Common myeloid progenitor, CD34-positive (primary cell): ENCODE results near the gene ACADSB.

Experiments
- CTCF ChIA-PET: fragments of 350-600 bp; sonication (Branson Sonifier 250); formaldehyde crosslinking; loops from one replicate; lab custom pipeline; 2021; ENCODE audit warnings: antibody characterized with exemption; lab: Charles Lee
- POLR2A ChIA-PET: fragments of 350-600 bp; sonication (Branson Sonifier 250); formaldehyde crosslinking; loops from one replicate; lab custom pipeline; 2021; ENCODE audit warnings: antibody characterized with exemption; lab: Charles Lee
- DNase-seq, 3 donors: peaks; one replicate each; pipeline versions ENCODE4 v3.0.0 to v3.0.0-alpha.2; 2013
- H3K27ac ChIP-seq, 2 experiments: 1 replicate in 1 of 2; 2 replicates in 1 of 2; pipeline ENCODE4 v1.7.0; 2013; ENCODE audit warnings: inconsistent platforms in 2 of 2, low read length in 2 of 2, mild to moderate bottlenecking in 2 of 2, low read depth in 1 of 2, moderate library complexity in 1 of 2; ENCODE audit not compliant: severe bottlenecking in 2 of 2, insufficient read depth in 1 of 2, poor library complexity in 1 of 2
- H3K27me3 ChIP-seq, 5 experiments: replicated peaks in 2 of 5; 1 replicate in 3 of 5; 2 replicates in 2 of 5; pipeline versions ENCODE4 v1.6.1 to v1.7.0; 2013; ENCODE audit warnings: low read length in 4 of 5, mild to moderate bottlenecking in 2 of 5, moderate library complexity in 2 of 5, inconsistent platforms in 1 of 5; ENCODE audit not compliant: insufficient read depth in 5 of 5, control insufficient read depth in 4 of 5
- H3K36me3 ChIP-seq, 4 experiments: 1 replicate in 2 of 4; 2 replicates in 2 of 4; pipeline versions ENCODE4 v1.6.1 to v1.7.0; 2013; ENCODE audit warnings: low read length in 3 of 4, control low read depth in 1 of 4, mild to moderate bottlenecking in 1 of 4; ENCODE audit not compliant: control insufficient read depth in 4 of 4, insufficient read depth in 4 of 4
- H3K4me1 ChIP-seq, 4 experiments: 1 replicate in 3 of 4; 2 replicates in 1 of 4; pipeline versions ENCODE4 v1.6.1 to v1.7.1; 2013; ENCODE audit warnings: low read length in 3 of 4, mild to moderate bottlenecking in 3 of 4, control low read depth in 1 of 4, inconsistent platforms in 1 of 4, moderate library complexity in 1 of 4; ENCODE audit not compliant: control insufficient read depth in 4 of 4, insufficient read depth in 4 of 4; ENCODE audit errors: control extremely low read depth in 1 of 4
- H3K4me3 ChIP-seq, 7 experiments: 1 replicate in 4 of 7; 2 replicates in 3 of 7; pipeline versions ENCODE4 v1.5.1 to v1.7.0; 2013; ENCODE audit warnings: mild to moderate bottlenecking in 7 of 7, low read length in 6 of 7, moderate library complexity in 6 of 7, inconsistent platforms in 2 of 7, low read depth in 2 of 7, control low read depth in 1 of 7; ENCODE audit not compliant: insufficient read depth in 4 of 7, control insufficient read depth in 1 of 7; ENCODE audit errors: extremely low read depth in 1 of 7
- H3K9me3 ChIP-seq, 5 experiments: 1 replicate in 4 of 5; 2 replicates in 1 of 5; pipeline versions ENCODE4 v1.6.1 to v1.7.1; 2013; ENCODE audit warnings: low read length in 4 of 5, mild to moderate bottlenecking in 2 of 5, inconsistent platforms in 1 of 5, low read depth in 1 of 5, moderate library complexity in 1 of 5; ENCODE audit not compliant: control insufficient read depth in 4 of 5, insufficient read depth in 2 of 5; ENCODE audit errors: control extremely low read depth in 1 of 5
- WGBS: methylation state at CpG from one replicate; pipeline ENCODE4 v1.1.5; 2013; ENCODE audit not compliant: insufficient coverage; 5-methylcytosine and 5-hydroxymethylcytosine counted together

Gene ACADSB

GRCh38 chr10:123101872-123102271 lies 93.1 kb downstream of the ACADSB start:
- H3K4me1 ChIP-seq, result no peaks in the 10 kb centered on the region
- H3K4me3 ChIP-seq, result no peak overlapping the region
- H3K27ac ChIP-seq, result no peak overlapping the region
- no peak for DNase-seq
- WGBS, result 84% methylated on average over 7 of the region's 9 CpGs
- H3K27me3 ChIP-seq, result peaks cover 0 to 30% (median 5%) of the 10 kb centered on the region in 5 experiments
- POLR2A ChIA-PET, result no interaction called here
- H3K9me3 ChIP-seq, result no peaks in the 10 kb centered on the region
- H3K36me3 ChIP-seq, result no peaks in the 10 kb centered on the region
- CTCF ChIA-PET, result interaction anchor here (0.9 kb wide), 1 partner anchor 11 kb away, joined by 3 read pairs; no protein-coding TSS in a partner anchor

GRCh38 chr10:123102673-123103072 lies 93.9 kb downstream of the ACADSB start:
- Histone ChIP-seq H3K27me3 (peaks cover 0 to 25% (median 9%) of the 10 kb centered on the region in 5 experiments), H3K4me3 (no peak overlapping the region), H3K9me3 (no peaks in the 10 kb centered on the region), H3K27ac (no peak overlapping the region), H3K36me3 (no peaks in the 10 kb centered on the region), H3K4me1 (no peaks in the 10 kb centered on the region)
- 59% methylated on average over 2 of the region's 2 CpGs for WGBS
- ChIA-PET CTCF (interaction anchor here (0.9 kb wide), 1 partner anchor 10 kb away, joined by 3 read pairs; no protein-coding TSS in a partner anchor), POLR2A (no interaction called here)
- DNase-seq, result no peak

- H3K4me3 ChIP-seq, result no peak overlapping the region
- H3K36me3 ChIP-seq, result no peaks in the 10 kb centered on the region
- WGBS, result 79% methylated on average over 8 of the region's 9 CpGs
- ChIA-PET CTCF (no interaction called here), POLR2A (no interaction called here)
- no peak overlapping the region for H3K27ac ChIP-seq
- DNase-seq, result no peak
- no peaks in the 10 kb centered on the region for H3K4me1 ChIP-seq
- H3K27me3 ChIP-seq, result peaks cover 0 to 22% (median 9%) of the 10 kb centered on the region in 5 experiments
- H3K9me3 ChIP-seq, result no peaks in the 10 kb centered on the region
Observed at GRCh38 chr10:123103944-123104343, 95.1 kb downstream of the ACADSB start.
